ENCODE results near the gene CA4.
"Not testable (repeated sequence)": the region's sequence is repeated elsewhere in the genome, so short reads cannot be mapped to it uniquely, and the experiment has no call there.

GRCh38 chr17:60194141-60194540, 44.4 kb downstream of the CA4 start:
- TF ChIP-seq EZH2 (IDR thresholded peaks at IDR 0.05; ENCODE audit: borderline replicate concordance, control insufficient read depth, low read depth, low read length); CTCF (IDR thresholded peaks at IDR 0.05 in 2 of 3, conservative IDR thresholded peaks at IDR 0.05 in 1 of 3; ENCODE audit: control insufficient read depth in 2 of 3, extremely low read depth in 1 of 3, insufficient read depth in 1 of 3, low read depth in 3 of 3, low read length in 3 of 3); SREBF2 (IDR thresholded peaks at IDR 0.05; ENCODE audit: low read length); JUNB (IDR thresholded peaks at IDR 0.05); SP1 (IDR thresholded peaks at IDR 0.05; ENCODE audit: low read depth, low read length): not testable (repeated sequence)
